Inferior parietal cortex (tissue), 1 donor: ENCODE data around the gene FRMD4A.
"Not testable (repeated sequence)": the region's sequence is repeated elsewhere in the genome, so short reads cannot be mapped to it uniquely, and the experiment has no call there.

Source experiments
- DNase-seq: peaks from one replicate; pipeline ENCODE4 v3.0.0-alpha.2; 2016; ENCODE audit errors: extremely low spot score

The FRMD4A gene

GRCh38 chr10:13984647-13985155 is 346.0 kb downstream of the FRMD4A start:
- DNase-seq: no peak

DNA sequence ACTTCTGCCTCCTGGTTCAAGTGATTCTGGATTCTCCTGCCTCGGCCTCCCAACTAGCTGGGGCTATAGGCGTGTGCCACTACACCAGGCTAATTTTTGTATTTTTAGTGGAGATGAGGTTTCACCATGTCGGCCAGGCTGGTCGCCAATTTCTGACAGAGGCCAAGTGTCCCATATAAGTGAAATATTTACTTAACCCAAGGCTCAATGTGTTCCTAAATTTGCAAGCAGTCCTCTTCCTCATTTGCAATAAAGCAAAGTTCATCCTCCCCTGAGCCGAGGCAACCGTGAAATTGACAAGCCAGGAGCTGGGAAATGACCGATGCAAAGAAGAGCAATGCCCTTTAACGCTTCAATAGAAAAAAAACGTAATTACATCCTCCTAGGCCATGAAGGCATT is 347.7 kb downstream of the FRMD4A start:
- DNase-seq: no peak

GRCh38 chr10:13978533-13979115 is 352.1 kb downstream of the FRMD4A start:
- DNase-seq: no peak

GRCh38 chr10:13977861-13978532 is 352.7 kb downstream of the FRMD4A start:
- no peak for DNase-seq

- DNase-seq: no peak
Measured at GRCh38 chr10:13973742-13974141, 357.0 kb downstream of the FRMD4A start.

- DNase-seq: no peak
Measured at GRCh38 chr10:13972609-13973008, 358.1 kb downstream of the FRMD4A start.

DNA sequence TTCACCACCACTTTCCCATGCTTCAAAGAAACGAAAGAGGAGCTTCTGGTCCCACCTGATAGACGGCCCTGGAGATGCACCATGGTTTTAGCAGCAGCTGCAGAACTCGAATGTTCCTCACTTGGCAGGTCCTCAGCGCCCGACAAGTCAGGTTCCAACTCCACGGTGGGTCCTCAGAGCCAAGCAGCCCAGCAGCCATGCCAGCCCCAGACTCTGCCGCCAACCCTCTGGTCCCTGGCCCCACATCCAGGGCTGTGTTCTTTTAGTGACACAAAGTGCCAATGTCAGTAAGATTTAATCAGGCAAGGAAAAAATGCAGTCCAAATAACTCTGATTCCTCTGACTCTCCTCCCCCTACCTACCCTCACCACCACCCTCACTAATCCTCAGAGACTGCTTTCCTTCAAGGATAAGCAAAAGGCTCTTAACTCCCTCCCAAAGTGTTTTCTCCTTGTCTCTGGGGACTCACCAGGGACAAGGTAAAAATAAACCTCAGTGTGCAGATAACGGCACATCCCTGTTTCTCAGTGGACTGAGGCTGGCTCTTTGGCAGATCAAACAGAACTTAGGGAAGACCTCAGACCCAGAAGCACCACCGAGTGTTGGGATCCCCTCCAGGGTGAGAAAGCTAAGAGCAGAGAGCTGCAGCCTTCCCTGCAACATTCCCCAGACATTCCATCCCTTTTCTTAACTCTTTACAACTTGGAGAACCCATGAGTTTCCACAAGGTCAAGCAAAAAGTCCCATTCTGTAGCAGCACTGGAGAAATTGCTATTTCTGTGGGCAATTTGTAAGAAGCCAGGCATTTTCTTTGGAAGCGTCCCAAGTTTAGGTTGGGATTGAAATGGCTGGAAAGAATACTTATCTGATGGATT is 358.9 kb downstream of the FRMD4A start:
- DNase-seq: no peak

GRCh38 chr10:13970957-13971353 is 359.8 kb downstream of the FRMD4A start:
- no peak for DNase-seq

GRCh38 chr10:13970236-13970956 is 360.3 kb downstream of the FRMD4A start:
- no peak for DNase-seq

DNA sequence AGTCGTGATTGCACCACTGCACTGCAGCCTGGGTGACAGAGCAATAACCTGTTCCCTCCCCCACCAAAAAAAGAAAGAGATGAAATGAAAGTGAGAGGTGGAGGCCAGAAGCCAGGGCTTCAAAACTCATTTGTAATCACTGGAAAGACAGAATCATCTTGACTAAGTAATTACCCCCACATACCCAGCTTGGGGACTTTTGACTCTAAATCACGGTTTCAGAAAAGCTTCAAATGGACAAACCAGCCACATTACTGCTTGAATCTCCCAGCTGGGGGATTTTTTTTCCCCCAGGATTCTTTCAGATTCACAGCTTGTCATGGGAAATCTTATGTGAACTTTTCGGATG is 361.0 kb downstream of the FRMD4A start:
- no peak for DNase-seq

DNA sequence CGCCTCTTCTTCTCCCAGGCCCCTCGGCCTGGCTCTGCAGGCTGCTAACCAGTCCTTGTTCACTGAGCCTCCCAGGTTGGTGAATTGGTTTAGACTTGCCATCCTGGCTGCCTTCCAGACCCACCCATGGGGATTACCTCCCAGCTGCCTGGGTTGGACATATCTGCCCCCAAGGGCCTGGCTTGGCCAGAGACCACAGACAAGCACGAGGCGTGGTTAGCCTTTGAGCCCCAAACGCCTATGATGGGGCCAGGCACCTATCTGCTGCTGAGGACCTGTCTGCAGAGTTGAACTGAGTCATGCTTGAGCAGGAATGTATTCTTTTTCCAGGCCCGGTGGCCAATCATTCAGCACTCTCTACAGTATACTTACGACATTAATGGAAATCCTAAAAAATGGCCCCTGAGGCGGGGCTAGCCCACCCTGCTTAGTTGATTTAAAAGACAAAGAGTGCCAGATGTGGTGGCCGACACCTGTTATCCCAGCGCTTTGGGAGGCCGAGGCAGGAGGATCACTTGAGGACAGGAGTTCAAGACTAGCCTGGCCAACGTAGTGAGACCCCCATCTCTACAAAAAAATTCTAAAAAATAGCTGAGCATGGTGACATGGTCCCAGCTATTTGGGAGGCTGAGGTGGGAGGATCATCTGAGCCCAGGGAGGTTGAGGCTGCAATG is 361.5 kb downstream of the FRMD4A start:
- no peak for DNase-seq

- DNase-seq: no peak
Measured at GRCh38 chr10:13961853-13962252, 368.9 kb downstream of the FRMD4A start.

DNA sequence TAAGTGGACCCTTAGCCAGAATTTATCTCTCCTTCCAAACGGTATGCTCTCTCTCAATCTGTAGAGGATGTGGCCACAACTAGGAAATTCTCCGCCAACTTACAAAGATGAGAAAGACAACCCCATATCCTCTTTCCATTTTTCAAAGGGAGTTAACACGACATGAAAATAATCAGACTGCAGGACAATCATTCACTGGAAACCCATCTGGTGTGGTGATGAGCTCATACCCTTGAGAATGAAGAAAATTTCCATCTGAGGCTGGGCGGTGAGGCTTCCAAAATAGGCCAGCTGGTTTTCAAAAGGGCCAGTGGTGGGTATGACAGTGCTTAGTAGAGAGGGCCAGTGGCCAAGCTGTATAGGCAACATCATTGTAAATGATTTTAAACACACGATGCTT is 369.6 kb downstream of the FRMD4A start:
- DNase-seq: no peak

DNA sequence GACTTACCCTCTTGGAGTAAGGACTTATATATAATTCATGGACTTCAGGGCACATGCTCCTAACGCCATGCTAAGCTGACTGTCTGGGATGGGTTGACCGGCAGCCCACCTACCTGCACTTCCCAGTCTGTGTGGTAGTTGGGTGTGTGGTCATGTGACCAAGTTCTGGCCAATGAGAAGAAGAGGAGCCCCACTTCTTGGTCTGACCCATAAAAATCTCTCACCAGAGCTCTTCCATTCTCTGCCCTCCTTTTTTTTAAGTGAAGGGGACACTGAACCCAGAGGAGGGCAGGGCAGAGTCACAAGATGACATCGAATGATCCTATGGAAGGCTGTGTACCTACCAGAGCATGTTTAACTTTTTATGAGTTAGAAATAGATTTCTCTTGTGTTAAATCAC is 370.1 kb downstream of the FRMD4A start:
- no peak for DNase-seq

GRCh38 chr10:13959443-13960359 is 371.0 kb downstream of the FRMD4A start:
- no peak for DNase-seq

DNA sequence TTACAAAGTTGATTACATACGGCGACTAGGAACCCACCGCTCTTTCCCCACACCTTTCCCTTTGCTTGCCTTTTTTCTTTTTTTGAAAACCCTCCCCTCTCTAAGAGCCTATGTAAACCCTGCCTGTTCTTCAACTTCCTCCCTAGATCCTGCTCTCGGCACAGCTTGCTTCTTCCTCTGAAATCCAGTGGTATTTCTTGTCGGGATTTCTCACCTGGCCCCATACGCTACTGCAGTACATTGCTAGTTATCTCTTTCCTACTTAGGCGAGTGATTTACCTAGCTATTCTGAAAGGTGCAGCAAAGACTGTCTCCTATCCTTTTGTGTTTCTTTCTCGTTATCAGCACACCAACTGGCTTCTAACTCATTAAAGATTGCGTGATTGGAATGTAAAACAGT is 372.9 kb downstream of the FRMD4A start:
- DNase-seq: no peak

DNA sequence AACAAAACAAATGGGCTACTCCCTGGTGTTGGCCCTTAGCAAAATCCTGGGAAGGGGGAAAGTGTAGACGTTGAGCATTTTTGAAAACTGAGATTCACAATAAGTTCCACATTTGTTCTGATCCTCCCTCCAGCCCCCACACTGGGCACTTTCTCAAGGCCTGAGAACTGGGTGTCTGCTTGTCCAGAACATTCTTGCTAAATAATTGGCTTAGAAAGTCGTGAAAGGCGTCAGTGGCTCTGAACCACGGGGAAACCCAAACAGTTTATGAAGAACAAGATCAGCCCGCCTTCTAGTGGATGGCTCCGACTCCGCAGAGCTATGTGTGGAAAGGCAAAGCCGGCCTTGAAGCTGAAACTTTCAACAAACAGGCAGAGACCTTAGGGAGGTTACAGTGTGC is 373.9 kb downstream of the FRMD4A start:
- no peak for DNase-seq

DNA sequence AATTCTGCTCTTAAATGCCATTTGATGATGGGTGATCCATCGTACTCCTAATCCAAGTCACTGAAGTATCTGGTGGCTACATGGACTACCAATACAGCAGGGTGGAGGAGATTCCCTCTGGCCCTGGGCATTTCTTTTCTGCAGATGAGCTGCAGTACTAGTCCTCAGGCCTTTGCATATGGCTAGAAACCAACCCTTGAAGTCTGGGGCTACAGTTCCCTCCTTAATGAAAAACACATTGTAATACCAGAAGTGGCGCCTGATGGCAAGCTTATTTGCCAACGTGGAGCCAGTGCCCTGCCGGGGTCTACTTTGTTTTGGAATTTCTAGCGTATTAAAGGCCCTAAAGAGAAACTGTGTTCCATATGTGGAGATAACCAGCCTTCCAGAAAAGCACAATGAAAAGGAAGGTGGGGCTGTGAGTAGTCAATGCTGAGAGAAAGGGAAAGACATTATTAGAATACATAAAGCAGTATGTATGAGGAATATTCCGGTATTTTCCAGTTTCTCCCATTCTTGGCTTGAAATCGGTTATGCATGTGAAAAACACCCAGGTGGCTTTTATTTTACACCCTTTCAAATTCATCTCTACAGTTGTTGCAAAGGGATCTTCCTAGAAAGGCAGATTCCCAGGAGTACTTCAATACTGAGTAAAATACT is 375.2 kb downstream of the FRMD4A start:
- DNase-seq: no peak

DNA sequence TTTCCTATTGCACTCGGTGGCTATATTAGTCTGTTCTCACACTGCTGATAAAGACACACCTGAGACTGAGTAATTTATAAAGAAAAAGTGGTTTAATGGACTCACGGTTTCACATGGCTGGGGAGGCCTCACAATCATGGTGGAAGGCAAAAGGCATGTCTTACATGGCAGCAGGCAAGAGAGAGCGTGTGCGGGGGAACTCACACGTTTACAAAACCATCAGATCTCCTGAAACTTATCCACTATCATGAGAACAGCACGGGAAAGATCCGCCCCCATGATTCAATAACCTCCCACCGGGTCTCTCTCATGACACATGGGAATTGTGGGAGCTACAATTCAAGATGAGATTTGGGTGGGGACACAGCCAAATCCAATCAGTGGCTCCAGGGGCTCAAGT is 376.5 kb downstream of the FRMD4A start:
- not testable (repeated sequence) for DNase-seq

- no peak for DNase-seq
Measured at GRCh38 chr10:13953371-13953770, 377.4 kb downstream of the FRMD4A start.
